Stomach (tissue), 4 donors: ENCODE data around the gene NRIP3.

Experiments
- POLR2A ChIP-seq, 4 donors: fragments of 450-650 bp; IDR thresholded peaks; one replicate each; pipeline ENCODE4 v1.6.1; 2016; ENCODE audit warnings: antibody characterized with exemption in 4 of 4, control low read depth in 2 of 4, mild to moderate bottlenecking in 1 of 4, moderate library complexity in 1 of 4
- POLR2AphosphoS5 ChIP-seq, 3 donors: sonication (generic); formaldehyde crosslinking; IDR thresholded peaks; one replicate each; pipeline ENCODE4 v1.6.1; 2016; ENCODE audit warnings: antibody characterized with exemption in 3 of 3
- TF ChIP-seq, protein P1 (sequence below), 7 experiments: fragments of 450-650 bp in 4 of 7; fragments of 200-600 bp in 3 of 7; sonication (generic) in 3 of 7; IDR thresholded peaks; one replicate each; pipeline ENCODE4 v1.5.1; 2016 to 2019; ENCODE audit warnings: antibody characterized with exemption in 7 of 7, control low read depth in 2 of 7, mild to moderate bottlenecking in 1 of 7

DNA sequence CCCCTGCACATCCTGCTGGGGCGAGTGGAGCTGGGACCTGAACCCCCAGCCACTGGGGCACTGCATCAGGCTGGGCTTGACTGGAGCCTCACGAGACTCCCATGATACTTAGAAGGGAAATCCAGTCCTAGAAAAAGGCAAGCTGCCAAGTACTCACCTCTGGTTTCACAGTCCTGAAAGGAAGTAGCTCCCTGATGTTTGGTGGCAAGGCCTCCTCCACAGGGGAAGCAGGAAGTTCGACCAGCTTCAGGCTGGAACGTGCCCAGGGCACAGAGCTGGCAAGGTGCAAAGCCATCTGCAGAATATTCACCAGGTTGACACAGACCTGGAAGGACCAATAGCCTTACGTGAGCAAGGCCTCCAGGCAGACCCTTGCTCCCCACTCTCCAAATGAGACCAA is 26.8 kb upstream of the NRIP3 start:
- TF ChIP-seq, protein P1, sequence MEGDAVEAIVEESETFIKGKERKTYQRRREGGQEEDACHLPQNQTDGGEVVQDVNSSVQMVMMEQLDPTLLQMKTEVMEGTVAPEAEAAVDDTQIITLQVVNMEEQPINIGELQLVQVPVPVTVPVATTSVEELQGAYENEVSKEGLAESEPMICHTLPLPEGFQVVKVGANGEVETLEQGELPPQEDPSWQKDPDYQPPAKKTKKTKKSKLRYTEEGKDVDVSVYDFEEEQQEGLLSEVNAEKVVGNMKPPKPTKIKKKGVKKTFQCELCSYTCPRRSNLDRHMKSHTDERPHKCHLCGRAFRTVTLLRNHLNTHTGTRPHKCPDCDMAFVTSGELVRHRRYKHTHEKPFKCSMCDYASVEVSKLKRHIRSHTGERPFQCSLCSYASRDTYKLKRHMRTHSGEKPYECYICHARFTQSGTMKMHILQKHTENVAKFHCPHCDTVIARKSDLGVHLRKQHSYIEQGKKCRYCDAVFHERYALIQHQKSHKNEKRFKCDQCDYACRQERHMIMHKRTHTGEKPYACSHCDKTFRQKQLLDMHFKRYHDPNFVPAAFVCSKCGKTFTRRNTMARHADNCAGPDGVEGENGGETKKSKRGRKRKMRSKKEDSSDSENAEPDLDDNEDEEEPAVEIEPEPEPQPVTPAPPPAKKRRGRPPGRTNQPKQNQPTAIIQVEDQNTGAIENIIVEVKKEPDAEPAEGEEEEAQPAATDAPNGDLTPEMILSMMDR (IDR thresholded peaks at IDR 0.05) = no peak
- TF ChIP-seq POLR2A (IDR thresholded peaks at IDR 0.05) = no peak
- no peak for TF ChIP-seq POLR2AphosphoS5 (IDR thresholded peaks at IDR 0.05)
